Omental fat pad (tissue), 4 donors: ENCODE results near the gene PPP1R14C. TPM values are rescaled to one million over a fixed set of nuclear protein-coding genes. Genes with fewer than 3 reads are reported as not detected.

ENCODE experiments used
- ATAC-seq: fragments of 150-250 bp; one replicate; pipeline ENCODE4 v1.9.1; 2016; ENCODE audit warnings: mild to moderate bottlenecking, moderate library complexity; ENCODE audit not compliant: low FRiP score
- DNase-seq: peaks from one replicate; pipeline ENCODE4 v3.0.0-alpha.2; 2019; ENCODE audit warnings: low spot score
- CTCF ChIP-seq, 3 donors: fragments of 450-650 bp; IDR thresholded peaks; one replicate each; pipeline ENCODE4 v1.5.1; 2016 to 2017; ENCODE audit warnings: antibody characterized with exemption in 3 of 3, mild to moderate bottlenecking in 3 of 3, moderate library complexity in 2 of 3
- total RNA-seq, 4 donors: library from RNA; depleted of rRNA; stranded (reverse); fragments of >200 nt; gene quantifications; one replicate each; pipeline ENCODE4 v1.1.0, GENCODE V29; 2016

Gene PPP1R14C
- total RNA-seq, 4 donors from 2014 or later = 0.31 to 1.1 TPM; not detected in 2

DNA sequence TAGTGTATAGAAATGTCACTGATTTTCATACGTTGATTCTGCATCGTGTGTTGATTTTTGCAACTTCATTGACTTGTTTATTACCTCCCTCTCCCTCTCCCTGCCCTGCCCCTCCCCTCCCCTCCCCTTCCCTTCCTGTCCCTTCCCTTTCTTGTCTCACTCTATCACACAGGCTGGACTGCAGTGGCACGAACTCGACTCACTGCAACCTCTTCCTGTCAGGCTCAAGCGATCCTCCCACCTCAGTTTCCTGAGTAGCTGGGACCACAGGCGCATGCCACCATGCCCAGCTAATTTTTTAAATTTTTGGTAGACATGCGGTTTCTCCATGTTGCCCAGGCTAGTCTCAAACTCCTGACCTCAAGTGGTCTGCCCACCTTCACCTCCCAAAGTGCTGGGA, 19.2 kb upstream of the PPP1R14C start:
- no peak for ATAC-seq

DNA sequence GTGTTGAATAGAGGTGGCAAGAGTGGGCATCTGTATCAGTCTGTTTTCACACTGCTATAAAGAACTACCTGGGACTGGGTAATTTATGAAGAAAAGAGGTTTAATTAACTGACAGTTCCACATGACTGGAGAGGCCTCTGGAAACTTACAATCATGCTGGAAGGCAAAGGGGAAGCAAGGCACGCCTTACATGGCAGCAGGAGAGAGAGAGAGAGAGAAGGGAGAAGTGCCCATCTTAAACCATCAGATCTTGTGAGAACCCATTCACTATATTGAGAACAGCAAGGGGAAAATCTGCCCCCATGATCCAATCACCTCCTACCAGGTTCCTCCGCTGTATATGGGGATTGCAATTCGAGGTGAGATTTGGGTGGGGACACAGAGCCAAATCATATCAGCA, 18.6 kb upstream of the PPP1R14C start:
- DNase-seq (no peak), ATAC-seq (no peak)
- no peak for TF ChIP-seq CTCF (IDR thresholded peaks at IDR 0.05)

More for the DNA sequence above, 19.2 kb upstream of the PPP1R14C start:
- TF ChIP-seq CTCF (IDR thresholded peaks at IDR 0.05) = no peak
- DNase-seq = no peak

DNA sequence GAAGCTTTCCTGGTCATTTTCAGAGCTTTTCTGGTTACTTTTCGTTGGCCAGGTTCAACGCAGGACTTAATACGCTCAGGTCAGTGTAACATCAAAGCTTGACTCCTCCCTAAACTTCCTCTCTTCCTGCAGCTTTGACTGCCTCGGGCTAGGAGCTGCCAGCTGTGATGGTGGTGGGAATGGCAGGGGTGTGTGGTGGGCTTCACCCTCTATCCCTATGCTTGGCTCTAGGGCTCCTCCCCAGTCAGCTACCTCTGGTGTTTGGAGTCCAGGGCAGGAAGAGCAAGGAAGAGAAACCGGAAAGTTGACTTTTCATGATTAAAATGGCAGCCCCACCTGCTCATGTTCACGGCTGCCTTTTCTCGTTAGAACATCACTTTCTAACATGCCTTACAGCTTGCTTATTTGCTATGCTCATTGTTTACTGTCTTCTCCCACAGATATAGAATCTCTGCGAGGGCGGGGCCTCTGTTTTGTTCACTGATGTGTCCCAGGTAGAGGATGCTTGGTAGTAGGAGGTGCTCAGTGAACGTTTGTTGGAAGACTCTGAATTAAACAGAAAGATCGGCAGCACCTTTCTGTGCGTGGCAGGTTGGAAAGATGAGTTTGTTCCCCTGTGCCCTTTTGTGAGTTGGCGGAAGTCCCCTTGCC, 16.1 kb upstream of the PPP1R14C start:
- no peak for TF ChIP-seq CTCF (IDR thresholded peaks at IDR 0.05)
- ATAC-seq = no peak
- no peak for DNase-seq

DNA sequence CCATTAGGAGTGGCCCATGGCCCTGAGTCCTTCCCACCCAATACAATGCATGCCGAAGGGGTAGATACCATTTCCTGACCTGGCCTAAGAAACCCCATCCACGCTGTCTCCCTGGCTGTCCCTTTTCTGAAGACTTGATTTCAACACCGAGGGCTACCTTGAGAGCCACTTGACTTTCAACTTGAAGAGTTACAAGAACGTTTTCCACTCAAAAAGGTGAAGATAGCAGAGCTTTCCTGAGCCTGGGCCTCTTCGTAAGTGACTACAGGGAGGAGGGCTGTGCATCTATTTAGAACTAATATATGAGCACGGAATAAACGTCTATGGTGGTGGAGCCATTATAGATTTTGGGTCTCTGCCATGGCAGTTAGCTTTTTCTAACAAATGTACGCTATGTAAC, 14.4 kb upstream of the PPP1R14C start:
- no peak for TF ChIP-seq CTCF (IDR thresholded peaks at IDR 0.05)
- ATAC-seq = no peak
- DNase-seq = no peak

DNA sequence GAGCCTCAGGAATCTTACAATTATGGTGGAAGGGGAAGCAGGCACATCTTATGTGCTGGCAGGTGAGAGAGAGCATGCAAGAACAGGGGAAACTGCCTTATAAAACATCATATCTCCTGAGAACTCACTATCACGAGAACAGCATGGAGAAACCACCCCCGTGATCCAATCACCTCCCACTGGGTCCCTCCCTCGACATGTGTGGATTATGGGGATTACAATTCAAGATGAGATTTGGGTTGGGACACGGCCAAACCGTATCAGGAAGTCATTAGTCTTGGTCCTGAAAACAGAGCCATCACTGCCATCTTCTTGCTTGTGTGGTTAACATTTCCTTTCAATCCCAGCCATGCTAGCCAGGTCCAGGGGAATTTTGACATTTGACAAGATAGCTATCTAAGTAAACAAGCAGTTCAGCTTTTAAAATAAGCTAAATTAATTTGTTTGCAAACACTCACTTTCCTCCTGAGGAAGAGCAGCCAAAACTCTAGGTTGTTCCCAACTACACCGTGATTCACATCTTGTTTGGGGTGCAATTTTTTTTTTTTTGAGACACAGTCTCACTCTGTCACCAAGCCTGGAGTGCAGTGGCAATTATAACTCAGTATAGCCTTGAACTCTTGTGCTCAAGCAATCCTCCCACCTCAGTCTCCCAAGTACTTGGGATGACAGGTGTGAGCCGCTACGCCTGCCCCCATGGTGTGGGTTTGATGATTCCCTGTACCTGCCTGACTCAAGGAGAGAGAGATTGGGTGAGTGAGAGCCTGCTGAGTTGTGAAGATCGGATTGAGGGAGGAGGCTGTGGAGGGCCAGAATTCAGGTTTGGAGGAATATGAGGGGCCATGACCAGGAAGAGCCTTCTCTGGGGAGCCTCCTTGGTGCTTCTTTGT, 13.0 kb upstream of the PPP1R14C start:
- no peak for TF ChIP-seq CTCF (IDR thresholded peaks at IDR 0.05)
- ATAC-seq (no peak), DNase-seq (no peak)

DNA sequence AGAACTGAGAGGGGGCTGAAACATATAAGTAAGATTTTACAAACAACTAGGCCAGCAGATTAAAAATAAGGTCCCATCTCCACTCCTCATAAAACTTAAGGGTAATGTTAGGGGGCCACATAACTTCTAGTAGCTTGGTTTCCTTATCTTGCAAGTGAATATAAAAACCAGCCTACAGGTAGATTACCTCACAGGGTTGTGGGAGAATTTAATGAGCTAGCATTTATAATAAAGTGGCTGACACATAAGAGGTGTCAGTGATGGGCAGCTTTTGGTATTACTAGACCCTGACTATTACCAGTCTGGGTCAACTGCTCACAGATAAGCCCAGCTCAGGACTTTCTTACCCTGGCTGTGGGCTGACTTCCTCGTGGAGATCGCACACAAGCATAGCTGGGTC, 9.2 kb upstream of the PPP1R14C start:
- DNase-seq (no peak), ATAC-seq (no peak)
- TF ChIP-seq CTCF (IDR thresholded peaks at IDR 0.05) = no peak
